Common myeloid progenitor, CD34-positive (primary cell): ENCODE data around the gene ANKRD13D.

Experiments
- CTCF ChIA-PET: fragments of 350-600 bp; sonication (Branson Sonifier 250); formaldehyde crosslinking; loops from one replicate; lab custom pipeline; 2021; ENCODE audit warnings: antibody characterized with exemption; lab: Charles Lee
- POLR2A ChIA-PET: fragments of 350-600 bp; sonication (Branson Sonifier 250); formaldehyde crosslinking; loops from one replicate; lab custom pipeline; 2021; ENCODE audit warnings: antibody characterized with exemption; lab: Charles Lee
- DNase-seq, 3 donors: peaks; one replicate each; pipeline versions ENCODE4 v3.0.0 to v3.0.0-alpha.2; 2013
- H3K27ac ChIP-seq, 2 experiments: 1 replicate in 1 of 2; 2 replicates in 1 of 2; pipeline ENCODE4 v1.7.0; 2013; ENCODE audit warnings: inconsistent platforms in 2 of 2, low read length in 2 of 2, mild to moderate bottlenecking in 2 of 2, low read depth in 1 of 2, moderate library complexity in 1 of 2; ENCODE audit not compliant: severe bottlenecking in 2 of 2, insufficient read depth in 1 of 2, poor library complexity in 1 of 2
- H3K27me3 ChIP-seq, 5 experiments: replicated peaks in 2 of 5; 1 replicate in 3 of 5; 2 replicates in 2 of 5; pipeline versions ENCODE4 v1.6.1 to v1.7.0; 2013; ENCODE audit warnings: low read length in 4 of 5, mild to moderate bottlenecking in 2 of 5, moderate library complexity in 2 of 5, inconsistent platforms in 1 of 5; ENCODE audit not compliant: insufficient read depth in 5 of 5, control insufficient read depth in 4 of 5
- H3K36me3 ChIP-seq, 4 experiments: 1 replicate in 2 of 4; 2 replicates in 2 of 4; pipeline versions ENCODE4 v1.6.1 to v1.7.0; 2013; ENCODE audit warnings: low read length in 3 of 4, control low read depth in 1 of 4, mild to moderate bottlenecking in 1 of 4; ENCODE audit not compliant: control insufficient read depth in 4 of 4, insufficient read depth in 4 of 4
- H3K4me1 ChIP-seq, 4 experiments: 1 replicate in 3 of 4; 2 replicates in 1 of 4; pipeline versions ENCODE4 v1.6.1 to v1.7.1; 2013; ENCODE audit warnings: low read length in 3 of 4, mild to moderate bottlenecking in 3 of 4, control low read depth in 1 of 4, inconsistent platforms in 1 of 4, moderate library complexity in 1 of 4; ENCODE audit not compliant: control insufficient read depth in 4 of 4, insufficient read depth in 4 of 4; ENCODE audit errors: control extremely low read depth in 1 of 4
- H3K4me3 ChIP-seq, 7 experiments: 1 replicate in 4 of 7; 2 replicates in 3 of 7; pipeline versions ENCODE4 v1.5.1 to v1.7.0; 2013; ENCODE audit warnings: mild to moderate bottlenecking in 7 of 7, low read length in 6 of 7, moderate library complexity in 6 of 7, inconsistent platforms in 2 of 7, low read depth in 2 of 7, control low read depth in 1 of 7; ENCODE audit not compliant: insufficient read depth in 4 of 7, control insufficient read depth in 1 of 7; ENCODE audit errors: extremely low read depth in 1 of 7
- H3K9me3 ChIP-seq, 5 experiments: 1 replicate in 4 of 5; 2 replicates in 1 of 5; pipeline versions ENCODE4 v1.6.1 to v1.7.1; 2013; ENCODE audit warnings: low read length in 4 of 5, mild to moderate bottlenecking in 2 of 5, inconsistent platforms in 1 of 5, low read depth in 1 of 5, moderate library complexity in 1 of 5; ENCODE audit not compliant: control insufficient read depth in 4 of 5, insufficient read depth in 2 of 5; ENCODE audit errors: control extremely low read depth in 1 of 5
- WGBS: methylation state at CpG from one replicate; pipeline ENCODE4 v1.1.5; 2013; ENCODE audit not compliant: insufficient coverage; 5-methylcytosine and 5-hydroxymethylcytosine counted together

The ANKRD13D gene

GRCh38 chr11:67345920-67346819 is 57.1 kb downstream of the ANKRD13D start:
- Histone ChIP-seq H3K4me3 (no peak overlapping the region), H3K36me3 (peaks cover 0 to 3% (median 0%) of the 10 kb centered on the region in 4 experiments), H3K4me1 (peaks cover 0 to 34% (median 14%) of the 10 kb centered on the region in 4 experiments), H3K27me3 (no peaks in the 10 kb centered on the region), H3K27ac (no peak overlapping the region), H3K9me3 (no peaks in the 10 kb centered on the region)
- ChIA-PET POLR2A (no interaction called here), CTCF (interaction anchor here (0.5 to 5.5 kb wide), 17 partner anchors 10 to 159 kb away, joined by 3 to 89 read pairs (median 7); partner anchors contain the start of genes CLCF1 and PITPNM1)
- peak in 2 of 3 donors; percentile 49 to 54 for DNase-seq
- WGBS = 84% methylated on average over 7 of the region's 7 CpGs

- DNase-seq = no peak
- H3K9me3 ChIP-seq = no peaks in the 10 kb centered on the region
- POLR2A ChIA-PET = interaction anchor here (0.6 to 1.0 kb wide), 3 partner anchors 14 to 168 kb away, joined by 3 to 4 read pairs (median 3); no protein-coding TSS in a partner anchor
- peaks cover 4 to 51% (median 30%) of the 10 kb centered on the region in 4 experiments for H3K4me1 ChIP-seq
- CTCF ChIA-PET = interaction anchor here (0.8 to 20.0 kb wide), 7 partner anchors 8 to 39 kb away, joined by 3 to 892 read pairs (median 21); partner anchors contain the start of genes CLCF1 and RAD9A
- WGBS = 65% methylated on average over 8 of the region's 11 CpGs
- H3K27me3 ChIP-seq = no peaks in the 10 kb centered on the region
- no peak overlapping the region for H3K4me3 ChIP-seq
- H3K36me3 ChIP-seq = peaks cover 0 to 4% (median 0%) of the 10 kb centered on the region in 4 experiments
- H3K27ac ChIP-seq = no peak overlapping the region
Measured at GRCh38 chr11:67347964-67348749, 59.1 kb downstream of the ANKRD13D start.

DNA sequence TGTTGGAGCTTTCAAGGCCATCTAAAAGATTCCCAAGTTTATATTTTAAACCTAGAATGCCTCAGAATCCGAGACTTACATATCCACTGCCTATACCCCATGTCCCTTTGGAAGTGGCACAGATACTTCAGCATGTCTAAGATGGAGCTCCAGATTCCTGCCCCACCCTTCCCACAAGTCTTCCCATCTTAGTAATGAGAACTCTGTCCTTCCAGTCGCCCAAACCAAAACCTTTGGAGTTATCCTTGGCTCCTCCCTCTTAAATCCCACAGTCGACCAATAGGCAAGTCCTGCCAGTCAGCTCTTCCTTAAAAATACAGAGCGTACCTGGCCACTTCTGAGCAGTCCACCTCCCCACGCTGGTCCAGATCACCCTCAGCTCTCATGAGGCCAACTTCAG is 59.9 kb downstream of the ANKRD13D start:
- H3K36me3 ChIP-seq = peaks cover 0 to 4% (median 0%) of the 10 kb centered on the region in 4 experiments
- H3K4me1 ChIP-seq = peaks cover 5 to 53% (median 35%) of the 10 kb centered on the region in 4 experiments
- H3K27me3 ChIP-seq = no peaks in the 10 kb centered on the region
- WGBS = 98% methylated on average over 5 of the region's 5 CpGs
- ChIA-PET CTCF (interaction anchor here (0.6 to 20.0 kb wide), 8 partner anchors 9 to 32 kb away, joined by 3 to 892 read pairs (median 3); partner anchors contain the start of genes CLCF1 and RAD9A), POLR2A (no interaction called here)
- no peak for DNase-seq
- H3K27ac ChIP-seq = no peak overlapping the region
- H3K9me3 ChIP-seq = no peaks in the 10 kb centered on the region
- no peak overlapping the region for H3K4me3 ChIP-seq

GRCh38 chr11:67349457-67349856 is 60.4 kb downstream of the ANKRD13D start:
- no peaks in the 10 kb centered on the region for H3K9me3 ChIP-seq
- H3K4me3 ChIP-seq = no peak overlapping the region
- H3K4me1 ChIP-seq = peaks cover 7 to 53% (median 35%) of the 10 kb centered on the region in 4 experiments
- ChIA-PET POLR2A (no interaction called here), CTCF (interaction anchor here (0.6 to 20.0 kb wide), 8 partner anchors 9 to 32 kb away, joined by 3 to 892 read pairs (median 3); partner anchors contain the start of genes CLCF1 and RAD9A)
- H3K27ac ChIP-seq = no peak overlapping the region
- no peaks in the 10 kb centered on the region for H3K27me3 ChIP-seq
- 96% methylated on average over 2 of the region's 2 CpGs for WGBS
- DNase-seq = no peak
- peaks cover 0 to 4% (median 0%) of the 10 kb centered on the region in 4 experiments for H3K36me3 ChIP-seq

DNA sequence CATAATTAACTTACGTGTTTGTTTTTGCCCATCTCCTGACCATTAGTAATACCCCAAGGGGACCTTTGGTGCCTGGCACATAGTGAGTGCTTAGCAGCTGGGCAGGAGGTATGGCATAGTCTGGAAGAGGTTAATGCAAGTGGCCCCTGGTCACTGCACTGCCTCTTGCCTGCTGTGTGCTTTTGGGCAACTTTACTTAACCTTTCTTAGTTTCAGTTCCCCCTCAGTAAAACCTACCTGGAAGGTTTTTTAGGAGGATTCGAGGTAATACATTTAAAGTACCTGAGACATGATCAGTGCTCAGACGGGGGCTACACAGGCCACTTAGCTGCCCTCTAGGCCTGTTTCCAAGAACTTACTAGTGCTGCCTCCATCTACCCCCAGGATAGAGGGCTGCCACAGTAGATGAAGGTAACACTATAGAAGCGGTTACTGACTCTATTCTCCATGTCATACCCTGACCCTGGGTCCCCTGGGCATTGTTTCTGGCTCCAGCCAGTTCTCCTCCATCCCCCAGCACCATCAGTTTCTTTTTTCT is 60.9 kb downstream of the ANKRD13D start:
- no peak overlapping the region for H3K4me3 ChIP-seq
- POLR2A ChIA-PET = no interaction called here
- no peak overlapping the region for H3K27ac ChIP-seq
- 87% methylated on average over 2 of the region's 4 CpGs for WGBS
- H3K4me1 ChIP-seq = peaks cover 7 to 54% (median 38%) of the 10 kb centered on the region in 4 experiments
- no peak for DNase-seq
- peaks cover 0 to 4% (median 0%) of the 10 kb centered on the region in 4 experiments for H3K36me3 ChIP-seq
- no peaks in the 10 kb centered on the region for H3K27me3 ChIP-seq
- CTCF ChIA-PET = interaction anchor here (0.8 to 20.0 kb wide), 9 partner anchors 10 to 100 kb away, joined by 3 to 892 read pairs (median 3); partner anchors contain the start of genes CLCF1 and RAD9A
- H3K9me3 ChIP-seq = no peaks in the 10 kb centered on the region

- Histone ChIP-seq H3K4me1 (peaks cover 7 to 41% (median 35%) of the 10 kb centered on the region in 4 experiments), H3K27me3 (no peaks in the 10 kb centered on the region), H3K36me3 (peaks cover 0 to 4% (median 0%) of the 10 kb centered on the region in 4 experiments), H3K4me3 (peak overlapping the region in 1 of 7 experiments; percentile 11), H3K27ac (no peak overlapping the region), H3K9me3 (no peaks in the 10 kb centered on the region)
- WGBS = 33% methylated on average over 6 of the region's 11 CpGs
- ChIA-PET CTCF (interaction anchor here (0.6 to 20.0 kb wide), 26 partner anchors 8 to 231 kb away, joined by 3 to 892 read pairs (median 4); partner anchors contain the start of genes CLCF1 and RAD9A), POLR2A (interaction anchor here (0.7 to 1.1 kb wide), 2 partner anchors 36 to 78 kb away, joined by 3 read pairs; no protein-coding TSS in a partner anchor)
- DNase-seq = peak; percentile 79 to 87 (median 80)
Measured at GRCh38 chr11:67351275-67352005, 62.3 kb downstream of the ANKRD13D start.
